Measurements from ENCODE around the gene SLC22A16. TPM values are rescaled to one million over a fixed set of nuclear protein-coding genes. Genes with fewer than 3 reads are reported as not detected.

The SLC22A16 gene
- total RNA-seq, 1 experiment from 2014 or later: not detected

GRCh38 chr6:110410511-110410910 is 65.9 kb downstream of the SLC22A16 start:
- ChIA-PET POLR2A (no interaction called here), RAD21 (ENCODE audit: low non-redundant PET in 1 of 2, low total read pairs in 2 of 2, uncharacterized antibody in 2 of 2, unreplicated experiment in 2 of 2) (no interaction called here), CTCF (no interaction called here)
- no peak for ATAC-seq
- H3K9me3 ChIP-seq (ENCODE audit: control insufficient read depth in 1 of 2, insufficient read depth in 1 of 2, low read depth in 1 of 2, low read length in 2 of 2): no peaks in the 10 kb centered on the region
- no peaks in the 10 kb centered on the region for H3K4me1 ChIP-seq (ENCODE audit: control insufficient read depth in 1 of 2, insufficient read depth in 2 of 2, low read length in 2 of 2)
- no peaks in the 10 kb centered on the region for H4K20me1 ChIP-seq (ENCODE audit: insufficient read depth)
- no peak overlapping the region for H3K9ac ChIP-seq (ENCODE audit: low read length)
- no peak overlapping the region for H3K27ac ChIP-seq (ENCODE audit: low read depth, low read length)
- no peaks in the 10 kb centered on the region for H3K9me2 ChIP-seq (ENCODE audit: insufficient read depth)
- H3K4me2 ChIP-seq (ENCODE audit: low read length): no peak overlapping the region
- H2AFZ ChIP-seq (ENCODE audit: low read depth, low read length, poor library complexity, severe bottlenecking): no peak overlapping the region
- H3K27me3 ChIP-seq (ENCODE audit: insufficient read depth, low read length): 0 out of 2 replicates have a peak, but pooled peaks cover 2% of the 10 kb centered on the region
- intact Hi-C loops (cut with micrococcal nuclease): no loop called here
- H3K79me2 ChIP-seq (ENCODE audit: insufficient read depth, low read length): no peaks in the 10 kb centered on the region
- no peaks in the 10 kb centered on the region for H3K36me3 ChIP-seq (ENCODE audit: control insufficient read depth in 1 of 2, insufficient read depth in 2 of 2, low read length in 2 of 2)
- no TSS peak for BruUV-seq (replicated peaks)
- no peak for DNase-seq (ENCODE audit: low read depth, low spot score)
- TF ChIP-seq POLR2A (IDR thresholded peaks at IDR 0.05; ENCODE audit: borderline replicate concordance, extremely low read depth, insufficient read depth, insufficient read length) (no peak), RAD21 (IDR thresholded peaks at IDR 0.05; ENCODE audit: low read depth) (no peak), TCF7L2 (IDR thresholded peaks at IDR 0.05; ENCODE audit: borderline replicate concordance, extremely low read depth, insufficient read depth, insufficient read length) (no peak), ATF3 (IDR thresholded peaks at IDR 0.05) (no peak), ZBTB33 (IDR thresholded peaks at IDR 0.05; ENCODE audit: extremely low read depth, insufficient replicate concordance, low read length) (no peak), SP1 (IDR thresholded peaks at IDR 0.05; ENCODE audit: low read depth) (no peak), EZH2phosphoT487 (IDR thresholded peaks at IDR 0.05; ENCODE audit: borderline replicate concordance) (no peak), ZNF274 (IDR thresholded peaks at IDR 0.05; ENCODE audit: low read depth, low read length) (no peak), YY1 (IDR thresholded peaks at IDR 0.05; ENCODE audit: extremely low read depth, insufficient replicate concordance, low read depth, low read length) (no peak), SIN3A (IDR thresholded peaks at IDR 0.05; ENCODE audit: low read depth) (no peak), EGR1 (IDR thresholded peaks at IDR 0.05; ENCODE audit: low read depth) (no peak), CEBPB (IDR thresholded peaks at IDR 0.05; ENCODE audit: low read depth) (no peak), MAX (IDR thresholded peaks at IDR 0.05) (no peak), POLR2AphosphoS5 (IDR thresholded peaks at IDR 0.05; ENCODE audit: low read depth, low read length) (no peak), JUND (IDR thresholded peaks at IDR 0.05) (no peak), ZFX (IDR thresholded peaks at IDR 0.05) (no peak), ELF1 (IDR thresholded peaks at IDR 0.05; ENCODE audit: borderline replicate concordance, low read depth) (no peak), FOSL1 (IDR thresholded peaks at IDR 0.05; ENCODE audit: low read depth) (no peak), REST (IDR thresholded peaks at IDR 0.05; ENCODE audit: low read depth) (no peak), SRF (IDR thresholded peaks at IDR 0.05; ENCODE audit: low read depth) (no peak)
- H3K4me3 ChIP-seq (replicated peaks in 1 of 2; ENCODE audit: low read depth in 1 of 2, low read length in 2 of 2): no peak overlapping the region

Measured in HCT116 (cell line).